Effector memory CD4-positive, alpha-beta T cell (primary cell): ENCODE measurements around the gene GUCA2B.

Source experiments
- DNase-seq, 3 donors: peaks; one replicate each; pipeline ENCODE4 v3.0.0-alpha.2; 2020
- H3K27ac ChIP-seq: 2 replicates; pipeline ENCODE4 v1.7.0; 2013; ENCODE audit warnings: mild to moderate bottlenecking, low read length, moderate library complexity; ENCODE audit not compliant: insufficient read depth, poor library complexity, severe bottlenecking
- H3K27me3 ChIP-seq: replicated peaks from 2 replicates; pipeline ENCODE4 v1.7.0; 2013; ENCODE audit warnings: mild to moderate bottlenecking, low read length; ENCODE audit not compliant: insufficient read depth, control insufficient read depth, poor library complexity, severe bottlenecking
- H3K36me3 ChIP-seq: 2 replicates; pipeline ENCODE4 v1.7.0; 2013; ENCODE audit warnings: mild to moderate bottlenecking, low read length, moderate library complexity; ENCODE audit not compliant: control insufficient read depth, insufficient read depth
- H3K4me1 ChIP-seq: 2 replicates; pipeline ENCODE4 v1.7.0; 2013; ENCODE audit warnings: low read length, mild to moderate bottlenecking; ENCODE audit not compliant: control insufficient read depth, insufficient read depth, poor library complexity, severe bottlenecking
- H3K4me3 ChIP-seq: 2 replicates; pipeline ENCODE4 v1.7.0; 2013; ENCODE audit warnings: low read length, low read depth, mild to moderate bottlenecking; ENCODE audit not compliant: insufficient read depth, poor library complexity, severe bottlenecking
- H3K9me3 ChIP-seq: 2 replicates; pipeline ENCODE4 v1.7.0; 2013; ENCODE audit warnings: mild to moderate bottlenecking, low read length, moderate library complexity; ENCODE audit not compliant: control insufficient read depth

GUCA2B gene

DNA sequence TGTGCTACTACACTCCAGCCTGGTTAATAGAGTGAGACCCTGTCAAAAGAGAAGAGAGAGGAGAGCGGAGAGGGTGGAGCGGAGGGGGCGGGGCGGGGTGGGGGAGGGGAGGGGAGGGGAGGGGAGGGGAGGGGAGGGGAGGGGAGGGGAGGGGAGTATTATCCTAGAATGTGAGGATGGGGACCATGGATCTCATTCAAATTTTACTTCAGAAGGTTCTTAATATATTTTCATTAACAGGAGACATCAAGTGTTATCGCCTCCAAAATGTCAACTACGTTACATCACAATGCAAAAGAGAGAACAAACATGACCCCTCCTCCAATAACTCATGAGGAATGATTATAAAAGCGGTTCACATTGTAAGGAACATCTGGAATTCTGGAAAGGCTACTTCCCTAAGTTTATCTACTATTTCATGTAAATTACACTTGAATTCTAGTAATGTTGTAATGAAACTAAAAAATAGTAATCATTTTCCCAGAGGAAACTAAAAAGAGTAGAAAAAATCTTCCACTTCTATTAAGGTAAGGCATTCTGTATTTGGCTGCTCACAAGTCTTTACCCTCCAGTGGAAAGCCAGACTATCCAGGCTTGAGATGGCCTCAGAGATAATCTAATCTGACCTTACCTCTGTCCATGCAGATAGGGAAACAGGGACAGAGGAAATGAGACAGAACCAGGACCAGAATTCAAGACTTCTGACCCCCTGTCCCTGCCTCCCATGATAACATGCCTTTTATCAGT lies 30.2 kb downstream of the GUCA2B start:
- Histone ChIP-seq H3K4me3 (no peak overlapping the region), H3K9me3 (no peaks in the 10 kb centered on the region), H3K27me3 (no peaks in the 10 kb centered on the region), H3K27ac (no peak overlapping the region), H3K4me1 (no peaks in the 10 kb centered on the region), H3K36me3 (peaks cover 33% of the 10 kb centered on the region)
- DNase-seq: no peak

GRCh38 chr1:42183957-42184268 lies 30.7 kb downstream of the GUCA2B start:
- Histone ChIP-seq H3K36me3 (peaks cover 33% of the 10 kb centered on the region), H3K27me3 (no peaks in the 10 kb centered on the region), H3K4me1 (no peaks in the 10 kb centered on the region), H3K9me3 (no peaks in the 10 kb centered on the region), H3K27ac (no peak overlapping the region), H3K4me3 (no peak overlapping the region)
- no peak for DNase-seq

- Histone ChIP-seq H3K36me3 (peaks cover 32% of the 10 kb centered on the region), H3K27ac (no peak overlapping the region), H3K4me3 (no peak overlapping the region), H3K4me1 (no peaks in the 10 kb centered on the region), H3K9me3 (no peaks in the 10 kb centered on the region), H3K27me3 (no peaks in the 10 kb centered on the region)
- DNase-seq: no peak
Measured at GRCh38 chr1:42184616-42185015, 31.4 kb downstream of the GUCA2B start.

DNA sequence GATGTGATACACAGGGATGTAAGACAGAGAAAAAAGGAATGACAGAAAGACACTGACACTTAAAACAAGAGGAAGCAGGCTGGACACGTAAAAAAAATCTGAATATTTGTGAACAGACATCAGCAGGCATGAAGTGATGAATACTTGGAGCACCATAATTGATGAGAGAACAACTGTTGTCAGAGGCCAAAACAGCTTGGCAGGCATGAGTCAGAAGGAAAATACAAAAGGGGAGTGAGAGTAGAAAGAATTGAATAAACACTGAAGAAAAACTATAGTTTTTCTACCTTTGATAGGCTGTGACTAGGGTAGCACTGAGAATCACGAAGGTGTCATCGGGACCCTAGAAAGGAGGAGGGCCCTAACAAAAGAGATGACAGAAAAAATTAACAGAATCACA lies 32.9 kb downstream of the GUCA2B start:
- DNase-seq: no peak
- no peaks in the 10 kb centered on the region for H3K4me1 ChIP-seq

DNA sequence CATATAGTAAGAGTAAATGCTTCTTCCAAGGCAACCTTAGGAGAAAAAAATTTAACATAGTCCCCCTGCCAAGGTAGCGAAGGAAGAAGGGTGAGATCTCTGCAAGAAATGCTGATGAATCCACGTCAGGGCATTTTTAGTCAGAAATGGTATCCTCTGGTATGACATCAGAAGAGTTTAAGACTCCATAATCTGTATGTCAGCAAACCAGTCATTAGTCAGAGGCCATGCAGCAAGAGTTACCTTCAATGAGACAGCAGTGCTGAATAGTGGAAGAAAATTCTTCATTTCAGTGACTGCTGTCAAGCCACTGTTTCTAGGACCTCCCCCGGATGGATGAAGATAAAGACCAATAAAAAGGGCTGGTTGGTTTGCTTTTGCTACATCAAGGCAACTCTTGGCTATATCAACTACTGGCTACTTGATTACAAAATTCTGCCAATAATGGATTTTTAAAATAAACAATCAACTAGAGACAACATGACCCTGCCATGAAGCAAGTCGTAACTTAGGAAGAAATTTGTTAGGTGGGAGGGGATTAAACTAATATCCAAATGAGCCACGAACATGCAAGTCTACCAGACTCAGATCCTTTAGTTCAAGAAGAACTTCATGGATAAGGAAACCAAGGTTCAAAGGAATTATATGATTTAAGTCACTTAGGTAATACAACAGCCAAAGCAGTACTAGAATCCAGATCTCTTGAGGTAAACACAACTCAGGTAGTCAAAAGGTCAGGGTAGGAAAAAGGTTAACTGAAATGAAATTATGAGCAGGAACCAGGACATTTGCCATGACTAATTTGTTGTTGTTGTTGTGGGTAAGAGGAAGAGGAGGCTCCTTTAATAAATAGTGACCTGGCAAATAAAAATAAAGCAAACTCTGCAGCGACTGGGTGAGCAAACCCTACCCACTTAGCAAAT lies 37.0 kb downstream of the GUCA2B start:
- no peaks in the 10 kb centered on the region for H3K27me3 ChIP-seq
- H3K4me1 ChIP-seq: no peaks in the 10 kb centered on the region
- H3K27ac ChIP-seq: no peak overlapping the region
- no peak overlapping the region for H3K4me3 ChIP-seq
- DNase-seq: no peak
- no peaks in the 10 kb centered on the region for H3K9me3 ChIP-seq
- peaks cover 46% of the 10 kb centered on the region for H3K36me3 ChIP-seq

More for the DNA sequence above, 32.9 kb downstream of the GUCA2B start:
- no peak overlapping the region for H3K27ac ChIP-seq
- no peaks in the 10 kb centered on the region for H3K9me3 ChIP-seq
- no peaks in the 10 kb centered on the region for H3K27me3 ChIP-seq
- no peak overlapping the region for H3K4me3 ChIP-seq
- H3K36me3 ChIP-seq: peaks cover 35% of the 10 kb centered on the region

- no peak overlapping the region for H3K4me3 ChIP-seq
- peaks cover 46% of the 10 kb centered on the region for H3K36me3 ChIP-seq
- H3K4me1 ChIP-seq: no peaks in the 10 kb centered on the region
Measured at GRCh38 chr1:42191319-42191718, 38.1 kb downstream of the GUCA2B start.

GRCh38 chr1:42192106-42192505 lies 38.9 kb downstream of the GUCA2B start:
- Histone ChIP-seq H3K9me3 (no peaks in the 10 kb centered on the region), H3K27ac (no peak overlapping the region), H3K4me3 (no peak overlapping the region), H3K36me3 (peaks cover 54% of the 10 kb centered on the region), H3K27me3 (no peaks in the 10 kb centered on the region), H3K4me1 (no peaks in the 10 kb centered on the region)
- DNase-seq: no peak

More at GRCh38 chr1:42191319-42191718, 38.1 kb downstream of the GUCA2B start:
- DNase-seq: no peak
- Histone ChIP-seq H3K27me3 (no peaks in the 10 kb centered on the region), H3K27ac (no peak overlapping the region), H3K9me3 (no peaks in the 10 kb centered on the region)

DNA sequence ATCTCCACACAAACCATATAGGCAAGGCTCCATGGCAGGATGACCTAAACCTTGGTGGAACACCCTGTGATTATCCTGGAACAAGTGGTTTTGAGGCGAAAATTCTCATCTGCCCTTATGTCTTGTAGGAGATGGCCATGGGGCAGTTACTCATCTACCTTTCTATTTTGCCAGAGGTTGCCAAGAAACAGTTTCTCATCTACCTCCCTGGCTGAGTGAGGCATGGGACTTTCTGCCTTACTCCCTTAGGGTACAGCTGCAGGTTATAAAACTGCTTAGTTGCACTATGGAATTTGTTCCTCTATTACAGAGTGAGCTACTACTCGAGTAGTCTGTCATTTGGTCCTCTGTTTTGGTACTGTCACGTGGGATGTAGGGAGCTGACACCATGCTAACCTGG lies 42.6 kb downstream of the GUCA2B start:
- H3K27me3 ChIP-seq: no peaks in the 10 kb centered on the region
- no peaks in the 10 kb centered on the region for H3K4me1 ChIP-seq
- no peak overlapping the region for H3K27ac ChIP-seq
- H3K4me3 ChIP-seq: no peak overlapping the region
- no peak for DNase-seq
- no peaks in the 10 kb centered on the region for H3K9me3 ChIP-seq
- H3K36me3 ChIP-seq: peaks cover 52% of the 10 kb centered on the region

- Histone ChIP-seq H3K27me3 (no peaks in the 10 kb centered on the region), H3K4me3 (no peak overlapping the region), H3K4me1 (no peaks in the 10 kb centered on the region), H3K36me3 (peaks cover 51% of the 10 kb centered on the region), H3K9me3 (no peaks in the 10 kb centered on the region), H3K27ac (no peak overlapping the region)
- no peak for DNase-seq
Measured at GRCh38 chr1:42198251-42198650, 45.0 kb downstream of the GUCA2B start.

- H3K36me3 ChIP-seq: peaks cover 25% of the 10 kb centered on the region
- no peak for DNase-seq
- no peaks in the 10 kb centered on the region for H3K9me3 ChIP-seq
- H3K4me3 ChIP-seq: no peak overlapping the region
- no peaks in the 10 kb centered on the region for H3K27me3 ChIP-seq
- no peak overlapping the region for H3K27ac ChIP-seq
- H3K4me1 ChIP-seq: no peaks in the 10 kb centered on the region
Measured at GRCh38 chr1:42201986-42202385, 48.8 kb downstream of the GUCA2B start.
